Ramos (cell line): ENCODE measurements around the gene GREB1L.
"Not testable (repeated sequence)": the region's sequence is repeated elsewhere in the genome, so short reads cannot be mapped to it uniquely, and the experiment has no call there.

Experiments used
- in situ Hi-C: fragments of 300-500 bp; cut with MboI; formaldehyde crosslinking; loops from one replicate; pipeline ENCODE4 v1.14.3; 2022; ENCODE audit warnings: low sequenced_read_pairs; ENCODE audit not compliant: unreplicated experiment

The GREB1L gene

GRCh38 chr18:21242141-21242779 lies at the start of gene GREB1L:
Gene GREB1L, plus strand, starts transcription at chr18:21242232. Its CDS starts 141,287 bp downstream, at chr18:21383519.
- in situ Hi-C loops = no loop called here

DNA sequence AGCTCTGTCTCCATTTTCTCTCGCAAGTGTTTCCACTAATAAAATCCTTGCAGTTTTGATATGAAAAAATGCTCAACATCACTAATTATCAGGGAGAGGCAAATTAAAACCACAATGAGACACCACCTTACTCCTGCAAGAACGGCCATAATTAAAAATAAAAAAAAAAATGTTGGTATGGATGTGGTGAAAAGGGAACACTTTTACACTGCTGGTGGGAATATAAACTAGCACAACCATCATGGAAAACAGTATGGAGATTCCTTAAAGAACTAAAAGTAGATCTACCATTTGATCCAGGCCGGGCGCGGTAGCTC lies 49.8 kb upstream of the GREB1L start:
- in situ Hi-C loops = loop anchor here (25.0 kb wide), 1 partner anchor 345 kb away; no protein-coding TSS in a partner anchor

DNA sequence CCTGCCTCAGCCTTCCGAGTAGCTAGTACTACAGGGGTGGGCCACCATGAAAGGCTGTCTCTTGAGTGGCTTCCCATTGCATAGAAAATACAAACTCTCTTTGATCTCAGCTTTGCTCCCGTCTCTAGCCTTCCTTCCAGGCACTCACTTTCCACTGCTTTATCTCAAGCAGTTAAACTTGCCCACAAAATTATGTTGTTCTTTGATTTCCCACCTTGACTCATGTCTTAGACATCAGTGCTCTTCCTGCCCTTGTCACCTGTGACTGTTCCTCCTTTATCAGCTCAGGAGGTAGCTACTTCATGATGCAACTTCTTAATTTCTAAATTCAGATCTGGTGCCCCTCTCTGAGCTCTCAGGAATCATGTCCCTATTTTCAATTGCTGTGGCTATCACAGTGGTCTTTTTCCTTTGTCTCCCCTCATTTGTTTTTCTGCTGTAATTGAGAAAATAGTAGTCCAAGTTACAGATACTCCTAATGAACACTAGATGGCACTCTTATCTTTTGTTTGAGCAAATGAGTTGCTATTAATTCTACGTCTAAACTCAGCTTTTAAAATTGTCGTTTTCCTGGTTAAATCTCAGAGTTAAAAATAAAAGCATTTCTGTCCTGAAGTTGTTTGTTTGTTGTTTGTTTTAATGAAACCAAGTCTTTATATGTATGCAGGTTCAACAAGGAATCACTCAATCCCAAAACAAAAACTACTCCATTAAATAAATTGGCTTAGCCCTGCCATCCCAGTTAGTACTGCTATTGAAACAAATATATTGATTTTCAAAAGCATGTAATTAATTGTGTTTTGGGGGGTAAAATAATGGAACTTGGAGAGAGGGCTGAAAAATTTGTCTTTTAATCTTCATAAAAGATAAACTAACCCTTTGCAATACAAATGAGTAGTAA lies 46.9 kb upstream of the GREB1L start:
- in situ Hi-C loops = loop anchor here (25.0 kb wide), 1 partner anchor 342 kb away; no protein-coding TSS in a partner anchor

DNA sequence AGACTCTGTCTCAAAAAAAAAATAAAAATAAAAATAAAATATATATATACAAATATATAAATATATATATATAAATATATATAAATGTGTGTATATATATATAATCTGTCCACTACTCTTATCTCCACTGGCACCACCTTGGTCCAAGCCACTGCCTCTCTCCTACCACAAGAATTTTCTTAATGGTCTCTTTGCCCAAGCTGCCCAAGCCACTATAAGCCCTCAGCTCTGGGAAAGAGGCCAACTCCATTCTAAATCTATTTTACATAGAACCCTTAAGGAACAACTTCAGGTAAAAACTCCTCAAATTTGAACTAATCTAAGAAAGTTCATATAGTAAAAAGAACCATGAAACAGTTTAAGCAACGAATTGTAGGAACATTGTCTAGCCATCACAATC lies 45.6 kb upstream of the GREB1L start:
- in situ Hi-C loops = loop anchor here (25.0 kb wide), 1 partner anchor 341 kb away; no protein-coding TSS in a partner anchor

- in situ Hi-C loops = loop anchor here (10.0 kb wide), 2 partner anchors 242 to 752 kb away; no protein-coding TSS in a partner anchor
These were observed 38.9 kb upstream of the GREB1L start for GRCh38 chr18:21203126-21203525.

- in situ Hi-C loops = loop anchor here (10.0 kb wide), 2 partner anchors 241 to 751 kb away; no protein-coding TSS in a partner anchor
These were observed 38.3 kb upstream of the GREB1L start for GRCh38 chr18:21203542-21204241.

GRCh38 chr18:21205695-21206094 lies 36.3 kb upstream of the GREB1L start:
- in situ Hi-C loops = loop anchor here (10.0 kb wide), 2 partner anchors 239 to 749 kb away; no protein-coding TSS in a partner anchor

- in situ Hi-C loops = no loop called here
These were observed 31.8 kb upstream of the GREB1L start for GRCh38 chr18:21210278-21210677.

DNA sequence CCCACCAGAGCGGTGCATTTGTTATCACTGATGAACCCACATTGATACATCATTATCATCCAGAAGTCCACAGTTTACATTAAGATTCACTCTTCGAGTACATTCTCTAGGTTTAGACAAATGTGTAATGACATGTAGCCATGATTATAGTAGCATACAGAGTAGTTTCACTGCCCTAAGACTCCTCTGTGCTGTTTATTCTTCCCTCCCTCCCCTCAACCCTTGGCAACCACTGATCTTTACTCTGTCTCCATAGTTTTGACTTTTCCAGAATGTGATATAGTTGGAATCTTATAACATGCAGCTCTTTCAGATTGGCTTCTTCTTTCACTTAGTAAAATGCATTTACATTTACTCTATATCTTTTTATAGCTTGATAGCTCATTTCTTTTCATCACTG lies 31.2 kb upstream of the GREB1L start:
- in situ Hi-C loops = no loop called here

DNA sequence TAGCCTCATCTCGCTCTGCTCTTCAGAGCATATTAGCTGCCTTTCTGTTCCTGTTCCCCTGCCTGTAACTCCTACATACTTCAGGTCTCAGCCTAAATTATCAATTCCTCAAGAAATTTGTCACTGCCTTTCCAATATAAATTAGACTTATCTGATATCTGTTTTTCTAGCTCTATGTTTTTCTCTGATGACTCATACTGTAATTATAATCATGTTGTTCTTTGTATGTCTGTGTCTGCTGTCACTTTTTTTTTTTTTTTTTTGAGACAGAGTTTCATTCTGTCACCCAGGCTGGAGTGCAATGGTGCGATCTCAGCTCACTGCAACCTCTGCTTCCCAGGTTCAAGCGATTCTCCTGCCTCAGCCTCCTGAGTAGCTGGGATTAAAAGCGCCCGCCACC lies 27.6 kb upstream of the GREB1L start:
- in situ Hi-C loops = not testable (repeated sequence)

- in situ Hi-C loops = no loop called here
These were observed 26.5 kb upstream of the GREB1L start for GRCh38 chr18:21215490-21215889.

DNA sequence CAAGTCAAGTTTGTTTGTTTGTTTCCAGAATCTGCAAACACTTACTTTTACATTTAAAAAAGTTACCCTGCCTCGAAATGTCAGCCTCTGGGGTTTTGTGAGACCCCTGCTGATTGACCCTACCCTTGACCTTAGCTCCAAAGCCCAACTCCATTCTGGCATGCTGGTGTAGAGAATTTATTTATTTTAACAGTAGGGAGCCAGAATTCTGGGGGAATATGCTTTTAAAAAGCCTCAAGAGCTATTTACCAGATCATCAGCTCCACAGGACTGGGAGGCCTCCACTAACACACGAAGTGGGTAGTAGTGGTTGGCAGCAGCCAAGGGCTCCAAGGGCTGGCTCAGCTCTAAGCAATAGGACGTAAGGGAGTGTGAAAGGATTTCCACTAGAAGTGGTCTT lies 23.2 kb upstream of the GREB1L start:
- in situ Hi-C loops = no loop called here

DNA sequence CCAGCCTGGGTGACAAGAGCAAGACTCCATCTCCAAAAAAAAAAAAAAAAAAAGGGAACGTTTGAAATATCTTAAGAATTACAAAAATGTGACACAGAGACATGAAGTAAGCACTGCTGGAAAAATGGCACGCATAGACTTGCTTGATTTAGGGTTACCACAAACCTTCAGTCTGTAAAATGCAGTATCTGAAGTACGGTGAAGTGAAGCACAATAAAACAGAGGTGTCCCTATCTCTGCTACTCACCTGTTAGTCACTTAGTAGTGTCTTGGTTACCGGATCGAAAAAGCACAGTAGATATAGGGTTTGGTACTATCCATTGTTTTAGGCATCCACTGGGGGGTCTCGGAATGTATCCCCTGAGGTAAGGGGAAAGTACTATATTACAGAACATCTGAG lies 11.6 kb upstream of the GREB1L start:
- in situ Hi-C loops = no loop called here

DNA sequence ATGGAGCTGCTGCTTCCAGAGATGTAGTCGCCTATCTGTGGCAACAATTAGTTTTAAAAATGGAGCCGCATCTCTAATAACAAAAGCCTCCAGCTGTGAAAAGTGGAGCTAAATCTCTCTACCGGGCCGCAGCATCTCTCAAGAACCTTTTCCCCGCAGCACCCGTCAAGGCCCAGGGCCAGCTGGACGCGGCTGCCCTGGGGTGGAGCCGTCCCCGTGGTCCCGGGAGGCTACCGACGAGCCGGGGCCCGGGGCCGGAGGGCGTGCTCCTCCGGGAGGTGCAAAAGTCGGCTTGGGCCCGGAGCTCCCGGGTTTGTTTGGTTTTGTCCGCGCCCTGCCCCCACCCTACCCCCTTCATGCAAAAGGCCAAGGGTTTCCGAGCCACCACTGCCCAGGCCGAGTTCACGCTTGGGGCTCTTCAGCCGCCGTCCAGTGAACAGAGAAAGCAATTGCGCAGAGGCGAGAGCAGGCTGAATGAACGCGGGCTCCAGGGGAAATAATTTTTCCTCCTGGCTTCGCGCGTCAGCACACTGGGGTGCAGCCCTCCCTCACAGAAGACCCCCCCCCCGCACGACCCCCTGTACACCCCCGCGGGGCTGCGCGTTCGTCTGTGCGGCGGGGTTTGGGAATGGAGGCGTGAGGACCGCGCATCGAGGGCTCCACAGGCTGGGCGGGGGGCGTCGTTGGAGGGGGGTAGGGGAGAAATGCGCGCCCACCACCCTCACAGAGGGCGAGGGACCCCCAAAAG lies 557 bp upstream of the GREB1L start:
- in situ Hi-C loops = no loop called here

- in situ Hi-C loops = no loop called here
These were observed 859 bp downstream of the GREB1L start for GRCh38 chr18:21242780-21243401.

DNA sequence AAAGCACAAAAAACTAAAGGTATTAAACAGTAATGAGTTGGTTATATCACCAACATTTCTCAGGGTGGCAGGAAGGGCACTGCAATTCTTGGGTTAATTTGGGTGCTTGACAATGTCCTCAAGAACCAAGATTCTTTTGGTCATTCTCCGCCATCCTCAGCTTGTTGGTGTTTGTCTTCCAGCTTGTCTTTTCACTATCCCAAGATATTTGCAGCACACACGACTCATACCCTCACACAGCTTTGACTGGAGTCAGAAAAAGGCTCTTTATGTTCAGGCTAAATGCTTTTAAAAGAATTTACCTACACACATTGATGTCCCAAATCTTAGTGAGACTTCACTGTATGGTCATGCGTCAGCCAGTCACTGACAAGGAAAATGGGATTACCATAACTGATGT lies 12.5 kb downstream of the GREB1L start:
- in situ Hi-C loops = loop anchor here (10.0 kb wide), 1 partner anchor 70 kb away; no protein-coding TSS in a partner anchor

DNA sequence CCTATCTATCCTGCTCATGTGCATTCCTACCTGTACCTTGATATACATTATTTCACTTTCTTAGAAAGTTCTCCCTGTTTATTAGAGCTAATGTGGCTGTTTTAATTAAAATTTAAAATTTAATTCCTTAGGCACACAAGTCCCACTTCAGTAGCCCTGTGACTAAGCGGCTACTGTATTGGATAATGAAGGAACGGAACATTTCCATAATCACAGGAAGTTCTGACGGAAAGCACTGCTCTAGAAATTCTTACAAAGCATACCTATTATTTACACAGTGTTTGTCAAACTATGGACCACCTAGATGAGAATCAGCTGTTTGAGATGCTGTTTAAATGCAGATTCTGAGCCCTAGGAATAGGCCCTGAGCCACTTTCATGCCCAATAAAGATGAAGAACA lies 13.2 kb downstream of the GREB1L start:
- in situ Hi-C loops = loop anchor here (10.0 kb wide), 1 partner anchor 70 kb away; no protein-coding TSS in a partner anchor

DNA sequence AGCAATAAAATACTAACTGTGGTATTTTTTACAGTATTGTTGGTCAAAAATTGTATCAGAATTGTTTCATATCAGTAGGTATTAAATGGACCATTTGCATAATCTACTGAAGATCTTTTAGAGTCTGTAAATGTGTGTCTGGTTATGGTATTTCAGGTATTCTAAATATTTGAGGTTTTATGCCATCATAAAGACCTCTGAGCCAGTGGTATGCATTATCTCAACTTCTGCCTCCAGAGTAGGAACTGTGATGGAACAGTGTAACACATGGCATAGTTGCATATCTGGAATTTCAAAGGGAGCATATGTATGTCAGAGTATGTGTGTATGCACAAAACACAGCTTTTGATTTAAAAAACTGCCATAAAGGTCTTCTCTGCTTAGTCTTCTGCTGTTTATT lies 15.4 kb downstream of the GREB1L start:
- in situ Hi-C loops = loop anchor here (10.0 kb wide), 1 partner anchor 67 kb away; no protein-coding TSS in a partner anchor

GRCh38 chr18:21260621-21261020 lies 18.6 kb downstream of the GREB1L start:
- in situ Hi-C loops = no loop called here
